HG02938 (cell line): Measurements from ENCODE around the gene SLC9A4.

ENCODE experiments used
- ATAC-seq: cut with Tn5 transposase; IDR thresholded peaks from one replicate; pipeline ENCODE4 v1.9.1; 2021; ENCODE audit warnings: mild to moderate bottlenecking, moderate library complexity; ENCODE audit not compliant: unreplicated experiment

The SLC9A4 gene

DNA sequence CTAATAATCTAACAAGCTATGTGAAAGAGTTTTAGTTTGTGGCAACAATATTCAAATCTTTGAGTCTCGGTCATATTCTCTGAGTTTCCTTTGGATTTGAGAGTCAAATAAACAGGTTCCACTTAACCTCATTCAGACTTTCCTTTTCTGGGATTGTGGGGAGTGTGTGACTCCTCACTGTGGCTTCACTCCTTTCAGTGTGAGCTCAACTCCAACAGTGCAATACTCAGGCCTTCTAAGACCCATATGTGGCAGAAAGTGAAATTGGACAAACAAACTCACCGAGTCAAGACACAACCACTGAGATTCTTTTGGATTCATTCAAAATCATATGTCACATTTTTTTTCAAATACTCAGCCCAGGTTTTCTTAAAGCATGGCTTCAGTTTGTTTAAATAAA, 25.4 kb downstream of the SLC9A4 start:
- no peak for ATAC-seq

DNA sequence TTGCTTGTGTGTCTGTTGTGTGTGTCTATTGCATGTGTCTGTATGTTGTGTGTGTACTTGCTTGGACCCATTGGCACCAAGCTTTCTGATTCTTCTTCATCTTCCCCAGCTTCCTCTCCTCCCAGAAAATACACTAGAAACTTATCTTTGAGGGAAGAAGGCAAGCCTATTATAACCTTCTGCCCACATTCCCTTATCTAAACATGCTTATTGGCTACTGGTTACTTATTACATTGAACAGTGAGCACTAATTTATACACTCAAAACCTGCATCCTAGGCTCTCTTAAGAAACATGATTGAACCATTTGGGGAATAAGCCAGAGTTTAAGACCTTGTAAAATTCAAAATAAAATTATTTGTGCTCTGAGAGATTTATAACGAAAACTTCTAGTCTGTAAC, 26.5 kb downstream of the SLC9A4 start:
- no peak for ATAC-seq

DNA sequence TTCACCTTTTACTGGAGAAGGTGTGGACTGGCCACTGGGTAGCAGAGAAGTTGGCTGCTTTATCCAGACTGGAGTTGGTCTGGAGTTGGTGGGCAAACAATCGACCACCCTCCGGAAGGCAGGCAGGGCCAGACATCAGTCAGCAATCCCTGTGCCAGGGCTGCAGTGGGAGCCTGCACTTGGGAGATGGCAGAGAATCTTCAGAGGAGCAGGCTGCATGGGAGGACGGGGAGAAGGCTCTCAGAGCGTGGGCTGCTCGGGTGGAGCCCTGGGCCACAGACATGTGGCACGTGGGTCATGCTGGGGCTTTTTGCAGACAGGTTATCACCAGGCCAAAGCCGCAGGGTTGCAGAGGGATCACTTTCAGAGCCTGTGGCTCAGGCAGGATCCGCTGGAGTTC, 29.6 kb downstream of the SLC9A4 start:
- no peak for ATAC-seq

DNA sequence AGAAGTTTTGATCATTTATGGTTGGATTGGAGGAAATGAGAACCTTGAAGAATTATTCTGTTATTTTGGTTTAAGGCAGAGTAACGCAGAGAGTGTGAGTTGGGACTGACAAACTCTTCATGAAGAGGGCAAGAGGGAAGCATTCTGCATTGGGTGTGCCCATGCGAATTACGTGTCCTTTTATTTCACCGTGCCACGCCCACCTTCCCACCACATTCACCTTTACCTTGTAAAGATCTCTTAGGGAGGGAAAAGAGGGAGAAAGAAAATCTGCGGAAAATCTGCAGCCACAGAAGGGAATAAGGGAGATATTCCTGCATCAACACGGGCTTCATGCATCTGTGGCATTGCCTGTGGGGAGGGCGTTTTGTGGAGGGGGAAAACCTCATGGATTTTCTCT, 31.8 kb downstream of the SLC9A4 start:
- ATAC-seq, result no peak

DNA sequence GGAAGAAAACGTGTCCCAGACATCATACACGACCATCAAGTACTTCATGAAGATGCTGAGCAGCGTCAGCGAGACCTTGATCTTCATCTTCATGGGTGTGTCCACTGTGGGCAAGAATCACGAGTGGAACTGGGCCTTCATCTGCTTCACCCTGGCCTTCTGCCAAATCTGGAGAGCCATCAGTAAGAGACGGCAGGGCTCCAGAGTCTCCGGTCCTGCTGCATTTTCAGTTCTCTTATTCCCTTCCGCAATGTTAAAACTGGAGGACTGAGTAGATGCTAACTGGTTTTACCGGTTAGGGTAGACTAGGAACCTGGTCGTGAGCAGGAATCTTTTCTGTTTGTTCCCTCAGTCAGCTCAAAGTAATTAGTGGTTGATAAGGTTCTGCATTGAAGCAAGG, 32.3 kb downstream of the SLC9A4 start:
- ATAC-seq, result no peak

DNA sequence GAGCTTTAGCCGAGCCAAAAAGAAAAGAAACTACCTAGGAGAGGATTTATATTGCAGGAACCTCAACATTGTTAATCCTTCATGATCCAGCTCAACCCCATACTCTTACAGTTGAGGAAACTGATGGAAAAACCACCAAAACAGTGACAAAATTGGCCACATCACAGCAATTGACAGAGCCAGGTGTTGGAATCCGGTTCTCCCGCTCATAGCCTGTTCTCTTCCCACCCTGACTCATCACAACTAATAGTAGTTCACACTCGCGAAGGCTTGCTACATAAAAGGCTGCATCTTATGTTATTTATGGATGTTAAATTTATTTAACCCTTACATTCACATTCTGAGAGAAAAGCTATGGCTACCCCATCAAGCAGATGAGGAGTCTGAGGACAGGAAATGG, 33.7 kb downstream of the SLC9A4 start:
- no peak for ATAC-seq

DNA sequence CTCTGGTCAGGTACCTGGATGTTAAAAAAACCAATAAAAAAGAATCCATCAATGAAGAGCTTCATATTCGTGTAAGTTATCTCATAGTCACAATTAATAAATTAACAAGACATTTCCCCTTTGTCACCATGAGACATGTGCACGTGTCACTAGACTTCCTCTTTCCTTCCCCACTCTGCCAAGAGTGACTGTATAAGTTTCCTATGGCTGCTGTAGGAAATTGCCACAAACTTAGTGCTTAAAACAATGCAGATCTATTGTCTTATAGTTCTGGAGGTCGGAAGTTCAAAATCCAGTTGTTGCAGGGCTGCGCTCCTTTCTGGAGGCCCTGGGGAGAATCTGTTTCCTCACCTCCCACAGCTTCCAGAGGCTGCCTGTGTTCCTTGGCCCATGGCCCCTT, 35.8 kb downstream of the SLC9A4 start:
- ATAC-seq, result no peak

DNA sequence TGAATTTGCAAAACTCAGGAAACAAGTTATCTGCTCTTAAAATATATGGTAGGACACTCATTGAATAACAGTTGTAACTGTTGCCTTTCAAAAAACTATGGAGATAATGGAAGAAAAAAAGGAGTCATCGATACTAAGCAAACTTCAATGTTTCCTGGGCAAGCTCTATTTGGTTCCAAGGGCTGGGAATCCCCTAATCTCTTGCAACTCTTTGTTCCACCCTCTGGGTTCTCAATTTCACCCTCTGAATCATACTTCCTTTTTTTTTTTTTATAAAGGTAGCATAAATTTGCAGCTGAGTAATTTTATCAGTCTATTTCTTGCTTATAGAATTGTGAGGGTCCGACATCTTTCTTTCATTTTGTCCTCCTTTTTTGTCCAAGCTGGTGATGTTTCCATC, 36.7 kb downstream of the SLC9A4 start:
- no peak for ATAC-seq

DNA sequence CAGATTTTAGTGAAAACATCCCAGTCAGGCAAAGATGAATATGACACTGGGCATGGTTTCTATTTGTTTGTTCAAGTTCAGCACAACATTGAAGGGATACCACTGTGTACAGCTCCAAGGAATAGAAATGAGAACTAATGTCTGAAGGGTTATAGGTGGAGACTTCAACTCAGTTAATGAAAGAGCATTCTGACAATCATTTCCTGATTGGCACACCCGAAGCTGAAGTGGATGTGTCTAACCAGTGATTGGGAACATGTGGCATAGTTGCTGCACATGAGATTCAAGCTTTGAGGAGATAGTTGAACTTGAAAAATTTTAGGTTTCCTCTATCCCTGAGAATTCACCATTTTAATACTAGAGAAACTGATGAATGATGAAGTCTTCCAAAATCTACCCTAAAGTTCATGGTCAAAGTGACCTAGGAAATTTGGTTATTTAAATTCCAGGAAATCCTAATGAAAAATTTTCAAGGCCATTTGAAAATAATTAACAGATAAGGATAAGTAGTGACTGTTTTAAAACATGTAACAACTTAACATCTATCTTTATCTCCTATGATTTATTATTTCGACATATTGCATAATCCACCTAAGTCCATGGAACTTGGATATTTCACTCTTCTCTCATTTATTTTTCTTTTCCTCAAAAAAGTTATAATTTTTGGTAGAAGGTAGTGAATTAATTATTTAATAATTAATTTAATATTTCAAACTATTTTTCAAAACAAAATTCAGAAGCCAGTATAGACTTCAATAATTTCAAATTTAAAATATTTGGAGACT, 38.0 kb downstream of the SLC9A4 start:
- no peak for ATAC-seq

DNA sequence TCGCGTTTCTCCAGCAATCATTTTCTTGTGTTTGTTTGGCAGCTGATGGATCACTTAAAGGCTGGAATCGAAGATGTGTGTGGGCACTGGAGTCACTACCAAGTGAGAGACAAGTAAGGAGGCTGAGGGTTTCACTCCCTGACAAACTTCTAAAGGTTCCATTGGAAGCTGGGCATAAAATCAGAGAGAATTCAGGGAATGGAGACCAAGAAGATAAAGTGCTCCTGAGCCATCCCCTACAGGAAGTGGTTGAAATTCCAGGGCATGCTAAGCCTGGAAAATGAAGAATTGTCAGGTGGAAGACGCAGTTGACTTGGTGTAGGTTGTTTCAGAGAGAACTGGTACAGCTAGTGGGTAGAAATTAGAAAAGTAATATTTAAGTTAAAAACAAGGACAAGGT, 39.1 kb downstream of the SLC9A4 start:
- ATAC-seq, result no peak

DNA sequence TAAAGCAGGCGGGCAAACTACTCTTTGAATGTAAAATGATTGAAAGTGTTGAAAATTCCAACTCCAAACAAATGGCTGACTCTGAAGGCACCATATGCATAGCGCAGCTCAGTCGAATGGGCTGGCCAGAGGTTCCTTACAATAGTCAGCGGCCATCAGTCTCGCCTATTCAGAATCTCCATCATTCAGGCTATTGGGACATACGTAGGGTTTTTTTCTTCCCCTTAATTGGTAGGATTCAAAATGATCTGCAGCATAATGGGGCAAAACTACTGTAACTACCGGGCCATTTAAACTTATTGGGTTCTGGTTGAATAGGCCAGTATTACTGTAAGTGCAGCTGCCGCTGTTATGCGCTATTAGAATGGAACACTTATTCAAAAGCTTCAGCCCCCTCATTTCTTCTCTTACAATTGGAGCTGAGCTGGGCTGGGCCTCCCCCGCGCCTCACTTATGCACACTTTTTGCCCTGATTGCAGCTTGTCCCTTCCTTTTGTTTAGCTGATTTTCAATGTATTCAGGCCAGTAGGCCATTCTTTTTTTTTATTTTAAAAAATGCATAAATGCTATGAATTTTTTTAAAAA, 40.4 kb downstream of the SLC9A4 start:
- no peak for ATAC-seq

DNA sequence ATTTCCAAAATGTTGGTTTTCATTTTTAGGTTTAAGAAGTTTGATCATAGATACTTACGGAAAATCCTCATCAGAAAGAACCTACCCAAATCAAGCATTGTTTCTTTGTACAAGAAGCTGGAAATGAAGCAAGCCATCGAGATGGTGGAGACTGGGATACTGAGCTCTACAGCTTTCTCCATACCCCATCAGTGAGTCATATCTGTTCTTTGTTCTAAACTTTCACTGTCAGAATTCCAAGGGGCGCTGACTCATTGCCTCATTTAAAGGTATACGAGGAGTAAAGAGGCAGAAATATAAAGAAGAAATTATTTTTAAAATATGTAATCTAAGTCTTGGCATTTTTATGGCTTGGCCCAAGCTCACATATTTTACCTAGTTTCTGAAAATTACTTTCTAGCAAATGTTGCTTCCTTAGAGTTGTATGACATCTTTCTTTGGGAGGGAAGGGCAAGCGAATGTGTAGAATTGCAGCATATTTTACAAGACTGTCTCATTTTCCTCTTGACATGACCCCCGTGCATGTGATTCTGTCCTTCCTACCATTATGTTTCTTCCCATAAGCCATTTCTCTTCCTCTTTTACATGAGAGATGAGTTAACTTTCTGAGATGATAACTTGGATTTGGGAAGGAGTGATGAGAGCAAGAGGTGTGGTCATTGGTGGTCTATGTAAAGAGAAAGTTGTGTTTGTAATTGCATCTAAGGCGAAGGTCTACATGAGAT, 41.2 kb downstream of the SLC9A4 start:
- no peak for ATAC-seq

DNA sequence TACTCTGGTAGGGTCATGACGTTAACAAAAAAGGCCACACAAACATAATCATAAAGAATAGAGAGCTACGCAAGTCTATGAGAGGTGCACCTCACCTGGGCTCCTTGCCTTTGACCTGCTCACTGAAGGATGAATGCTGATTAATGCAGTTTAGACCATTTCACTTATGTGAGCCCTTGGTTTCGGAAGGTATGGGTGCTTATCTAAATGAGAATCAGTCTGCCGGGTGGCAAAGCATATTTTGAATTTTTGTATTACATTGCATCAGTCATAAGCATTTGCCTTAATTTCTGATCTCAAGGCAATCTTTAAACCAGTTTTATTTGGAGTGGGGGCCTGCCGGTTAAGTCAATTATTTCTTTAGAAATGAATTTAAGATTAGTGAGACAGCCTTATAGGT, 42.8 kb downstream of the SLC9A4 start:
- ATAC-seq, result no peak

DNA sequence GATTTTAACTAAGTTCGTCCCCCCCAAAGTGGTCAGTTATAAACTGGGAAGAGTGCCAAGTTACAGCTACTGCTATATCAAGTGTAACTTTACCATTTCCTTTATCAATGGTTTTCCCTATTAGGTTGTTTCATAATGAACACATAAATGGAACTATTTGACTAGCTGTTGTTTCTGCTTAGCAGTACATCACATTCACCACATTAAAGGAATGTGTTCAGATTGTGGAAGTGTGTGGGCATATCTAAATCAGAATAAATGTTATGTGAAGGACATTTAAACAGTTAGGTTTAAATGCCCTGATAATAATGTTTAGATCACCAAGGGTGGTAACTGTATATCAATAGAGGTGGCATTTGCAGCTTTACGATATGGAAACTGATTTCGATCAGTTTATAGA, 45.1 kb downstream of the SLC9A4 start:
- ATAC-seq, result no peak

DNA sequence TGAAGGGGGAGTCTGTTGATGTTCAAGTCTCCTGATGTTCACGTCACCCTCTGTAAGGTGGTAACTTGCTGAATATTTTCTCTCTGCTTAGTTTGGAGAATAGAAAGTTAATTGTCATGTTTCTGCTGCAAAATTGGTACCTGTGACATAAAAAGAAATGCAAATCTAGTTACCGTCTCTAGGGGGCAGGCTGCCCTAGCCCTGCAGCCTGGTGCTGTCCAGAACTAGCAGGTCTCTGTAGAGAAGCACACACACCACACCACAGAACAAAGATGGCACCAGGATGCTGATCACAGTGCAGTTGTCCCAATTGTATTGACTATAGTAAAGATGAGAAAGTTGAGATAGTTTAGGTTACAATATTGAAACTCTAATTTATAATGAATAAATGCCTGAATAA, 47.0 kb downstream of the SLC9A4 start:
- ATAC-seq, result no peak

DNA sequence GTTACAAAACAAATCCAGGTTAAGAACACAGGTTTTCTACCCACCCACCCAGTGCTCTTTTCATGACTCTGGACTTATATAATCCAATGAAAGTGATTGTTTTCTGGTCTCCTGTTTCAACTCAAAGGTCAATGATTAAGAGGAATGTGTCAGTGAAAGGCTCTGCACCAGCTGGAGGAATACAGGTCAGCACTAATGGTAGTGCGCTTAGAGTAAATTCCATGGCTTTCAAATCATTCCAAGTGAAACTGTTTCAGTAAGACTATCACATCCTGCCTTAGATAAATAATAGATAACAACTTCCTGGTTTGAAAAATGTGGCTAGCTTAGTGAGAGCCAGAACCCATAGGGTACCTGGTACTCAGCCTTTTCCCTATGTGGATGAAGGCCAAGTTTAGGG, 47.8 kb downstream of the SLC9A4 start:
- ATAC-seq, result no peak

DNA sequence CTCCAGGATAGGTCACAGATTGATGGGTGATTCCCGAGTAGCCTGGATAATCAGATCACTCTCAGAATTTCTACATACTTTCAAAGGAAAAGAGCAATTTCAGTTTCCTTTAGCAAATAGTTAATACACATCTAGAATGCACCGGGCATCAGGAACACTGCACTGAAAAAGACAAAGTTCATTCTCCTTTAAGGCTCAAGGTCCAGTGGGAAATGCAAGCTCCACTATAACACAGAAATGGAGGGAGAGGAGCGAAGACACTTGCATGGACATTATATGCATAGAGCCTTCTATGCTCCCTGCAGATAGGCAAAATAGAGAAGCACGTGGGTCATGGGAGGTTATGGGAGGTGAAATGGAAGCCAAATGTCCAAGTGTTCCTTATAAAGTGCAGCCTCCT, 49.1 kb downstream of the SLC9A4 start:
- ATAC-seq, result no peak

DNA sequence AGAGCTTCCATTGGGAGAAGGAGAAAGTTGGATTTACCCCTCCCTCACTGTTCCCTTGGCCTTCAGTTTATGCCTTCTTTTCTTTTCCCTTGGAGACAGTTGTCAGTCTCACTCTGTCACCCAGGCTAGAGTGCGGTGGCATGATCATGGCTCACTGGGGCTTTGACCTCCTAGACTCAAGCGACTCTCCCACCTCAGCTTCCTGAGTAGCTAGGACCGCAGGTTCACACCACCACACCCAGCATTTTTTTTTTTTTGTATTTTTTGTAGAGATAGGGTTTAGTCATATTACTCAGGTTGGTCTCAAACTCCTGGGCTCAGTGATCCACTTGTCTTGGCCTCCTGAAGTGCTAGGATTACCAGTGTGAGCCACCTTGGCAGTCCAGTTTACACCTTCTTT, 49.9 kb downstream of the SLC9A4 start:
- no peak for ATAC-seq

DNA sequence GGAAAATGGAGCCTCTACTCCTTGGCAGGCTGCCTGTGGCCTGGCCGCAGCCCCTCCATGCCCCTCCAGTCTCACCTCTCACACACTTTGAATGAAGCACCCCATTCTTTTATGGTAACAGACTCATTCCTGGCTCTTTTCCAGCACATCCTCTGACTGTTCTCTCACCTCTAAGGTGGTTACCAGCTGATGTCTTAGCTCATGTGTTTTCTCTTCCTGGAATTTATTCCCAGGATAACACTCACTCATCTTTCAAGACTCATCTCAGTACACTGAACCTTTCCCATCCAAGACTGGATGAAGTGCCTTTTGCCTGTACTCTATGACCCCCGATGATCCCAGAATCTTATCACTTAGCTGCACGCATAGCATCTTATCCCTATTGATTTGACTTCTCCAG, 50.6 kb downstream of the SLC9A4 start:
- no peak for ATAC-seq

DNA sequence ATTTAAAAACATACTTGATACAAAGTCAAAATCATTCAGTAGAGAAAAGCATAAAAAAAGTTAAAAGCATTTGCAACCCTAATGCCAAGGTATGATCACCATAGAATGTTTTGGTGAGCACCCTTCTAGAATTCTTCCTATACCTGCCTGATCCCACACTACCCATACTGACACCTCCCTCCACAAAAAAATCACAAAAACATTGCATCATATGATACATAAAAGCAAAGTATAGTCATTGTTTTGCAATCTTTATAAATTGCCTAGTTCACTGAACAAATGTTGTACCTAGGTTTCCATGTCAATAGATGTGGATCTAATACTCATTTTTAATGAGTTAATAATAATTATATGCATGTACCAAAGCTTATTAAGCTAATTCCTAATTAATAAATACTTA, 54.1 kb downstream of the SLC9A4 start:
- ATAC-seq, result no peak

DNA sequence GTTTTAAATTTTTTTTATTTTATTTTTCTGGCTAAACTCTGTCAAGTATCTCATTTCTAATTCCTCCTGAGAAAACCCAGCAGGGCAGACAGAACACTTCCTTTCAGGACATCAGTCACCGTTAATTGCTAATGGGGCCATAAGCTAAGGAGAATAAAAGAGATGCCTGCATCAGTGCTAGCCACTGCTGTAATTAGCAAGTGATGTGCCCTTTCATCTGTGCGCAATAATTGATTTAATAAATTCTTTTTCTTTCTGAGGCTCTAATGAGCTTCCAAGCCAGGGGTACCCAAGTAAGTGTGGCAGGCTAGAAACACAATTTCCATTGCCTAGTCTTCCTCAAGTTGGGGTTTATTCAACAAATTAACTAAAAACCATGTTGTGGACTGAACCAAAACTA, 65.5 kb downstream of the SLC9A4 start:
- no peak for ATAC-seq

DNA sequence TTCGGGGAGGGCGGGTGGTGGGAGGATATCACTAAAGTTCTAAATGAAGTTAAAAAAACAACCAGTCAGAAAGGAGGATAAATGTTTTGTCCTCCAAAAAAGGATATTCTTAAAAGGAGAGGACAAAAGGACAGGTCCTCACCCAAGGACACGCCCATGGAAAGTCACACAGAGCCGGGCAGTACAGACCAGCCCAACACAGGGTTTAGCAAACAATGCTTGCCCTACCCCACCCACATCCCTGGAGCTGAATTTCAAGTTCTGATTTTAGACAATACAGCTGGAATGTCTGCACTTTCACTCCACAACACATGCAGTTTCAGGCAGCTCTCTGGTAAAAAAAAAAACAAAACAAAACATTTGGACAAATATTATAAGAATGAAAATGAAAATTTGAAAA, 67.9 kb downstream of the SLC9A4 start:
- ATAC-seq, result no peak
